ENCODE data around the gene RAD23A. TPM values are rescaled to one million over a fixed set of nuclear protein-coding genes. Genes with fewer than 3 reads are reported as not detected.
"Not testable (repeated sequence)": the region's sequence is repeated elsewhere in the genome, so short reads cannot be mapped to it uniquely, and the experiment has no call there.

The RAD23A gene
- polyA plus RNA-seq (ENCODE audit: insufficient read length in 4 of 4): 10 to 100 TPM; 73.2 to 97.1 (median 81.5) TPM

DNA sequence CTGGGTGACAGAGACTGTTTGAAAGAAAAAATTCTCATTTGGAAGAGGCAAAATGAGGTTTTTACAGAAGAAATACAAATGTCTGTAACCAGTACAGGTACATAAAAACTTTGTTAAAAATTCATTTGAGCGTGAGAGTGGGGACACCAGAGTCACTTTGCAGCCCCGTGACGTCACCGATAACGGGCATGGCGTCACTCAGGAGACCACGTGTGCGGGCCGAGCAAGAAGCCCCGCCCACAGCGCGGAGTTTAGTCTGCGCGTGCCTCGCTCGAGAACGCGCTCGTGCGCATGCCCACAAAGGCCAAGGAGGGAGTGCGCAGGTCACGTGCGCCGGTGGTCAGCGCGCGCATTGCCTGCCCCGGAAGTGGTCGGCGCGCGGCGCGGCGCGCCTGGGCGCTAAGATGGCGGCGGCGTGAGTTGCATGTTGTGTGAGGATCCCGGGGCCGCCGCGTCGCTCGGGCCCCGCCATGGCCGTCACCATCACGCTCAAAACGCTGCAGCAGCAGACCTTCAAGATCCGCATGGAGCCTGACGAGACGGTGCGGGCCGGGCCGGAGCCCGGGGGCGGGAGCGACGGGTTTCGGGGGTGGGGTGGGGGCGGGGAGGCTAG is at the start of gene RAD23A:
Gene RAD23A, plus strand, starts transcription at position 384 of the 613 bp plus-strand sequence. Its CDS starts 87 bp downstream, at position 471.
- DNase-seq (ENCODE audit: low read depth in 4 of 4, low spot score in 3 of 4): peak; percentile 95 to 100 (median 96)

- no peak for DNase-seq (ENCODE audit: low read depth in 4 of 4, low spot score in 3 of 4)
Measured at GRCh38 chr19:12896460-12896859, 49.2 kb upstream of the RAD23A start.

DNA sequence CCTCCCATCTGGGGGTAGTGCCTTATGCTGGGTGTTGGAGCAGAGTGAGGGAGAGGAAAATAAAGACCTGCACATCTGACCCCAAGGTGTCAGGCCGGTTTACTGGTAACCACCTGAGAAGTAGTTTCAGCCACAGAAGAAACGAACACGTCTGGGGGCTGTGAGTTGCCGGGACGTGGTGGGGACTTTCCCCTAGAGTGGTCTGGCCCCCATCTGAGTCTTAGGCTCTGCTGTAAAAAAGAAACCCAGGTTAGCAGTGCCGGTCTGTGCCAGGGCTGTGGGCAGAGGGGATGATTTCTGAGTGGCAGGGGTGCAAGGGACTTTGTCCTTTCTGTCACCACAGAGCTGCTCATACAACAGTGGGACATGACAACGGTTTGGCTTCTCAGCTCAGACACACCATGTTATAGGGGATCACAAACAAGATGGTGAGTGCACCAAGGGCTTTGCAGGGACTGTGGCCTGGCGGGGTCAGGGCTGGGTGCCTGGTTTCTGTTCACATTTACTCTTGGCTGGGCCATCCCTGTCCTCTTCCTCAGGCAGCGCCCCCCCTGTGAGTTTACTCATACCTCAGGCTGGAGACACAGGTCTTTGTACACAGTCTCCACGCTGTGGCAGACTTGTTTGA is 45.7 kb upstream of the RAD23A start:
- DNase-seq (ENCODE audit: low read depth in 4 of 4, low spot score in 3 of 4): no peak

GRCh38 chr19:12907166-12907565 is 38.5 kb upstream of the RAD23A start:
- no peak for DNase-seq (ENCODE audit: low read depth in 4 of 4, low spot score in 3 of 4)

DNA sequence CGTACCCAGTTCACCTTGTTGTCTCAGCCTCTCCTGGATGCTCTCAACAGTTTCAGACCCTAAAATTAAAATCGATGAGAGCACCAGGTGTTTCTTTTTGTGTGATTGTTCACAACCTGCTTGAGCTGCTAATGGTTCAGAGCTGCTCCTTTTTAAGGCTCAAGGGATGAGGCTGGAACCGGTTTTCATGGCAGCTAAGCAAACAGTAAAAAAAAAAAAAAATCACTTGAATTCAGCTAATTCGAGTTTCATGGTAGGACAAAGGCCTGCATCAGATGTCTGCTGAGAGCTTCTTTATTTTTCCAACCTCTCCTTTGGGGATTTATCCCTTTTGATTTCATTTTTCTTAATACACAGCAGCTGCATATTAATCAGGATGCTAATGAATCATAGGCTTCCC is 33.1 kb upstream of the RAD23A start:
- DNase-seq (ENCODE audit: low read depth in 4 of 4, low spot score in 3 of 4): no peak

DNA sequence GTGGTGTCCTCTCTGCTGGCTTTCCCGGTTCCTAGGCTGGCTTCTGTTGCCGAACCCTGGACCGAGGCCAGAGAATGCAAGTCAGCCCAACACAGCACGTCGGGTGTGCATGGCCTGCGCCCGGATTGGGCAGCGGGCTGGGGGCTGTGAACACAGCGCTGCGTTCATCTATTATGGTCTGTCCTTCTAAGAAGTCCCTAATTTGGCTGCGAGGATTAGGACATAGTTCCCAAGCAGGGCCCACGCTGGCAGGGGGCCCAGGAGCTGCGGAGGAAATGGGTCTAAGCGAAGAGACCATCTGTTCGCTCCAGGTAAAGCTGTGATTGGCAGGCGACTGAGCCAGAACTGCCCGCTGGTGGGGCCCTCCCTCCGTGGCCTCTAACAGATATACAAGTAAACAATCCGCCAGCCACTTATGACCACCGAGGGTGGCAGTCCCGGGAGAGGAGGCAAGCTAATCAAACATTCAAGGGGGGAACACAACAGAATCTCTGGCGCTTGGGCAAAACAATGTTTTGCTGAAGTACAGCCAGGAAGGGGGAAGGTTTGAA is 32.6 kb upstream of the RAD23A start:
- DNase-seq (ENCODE audit: low read depth in 4 of 4, low spot score in 3 of 4): no peak

DNA sequence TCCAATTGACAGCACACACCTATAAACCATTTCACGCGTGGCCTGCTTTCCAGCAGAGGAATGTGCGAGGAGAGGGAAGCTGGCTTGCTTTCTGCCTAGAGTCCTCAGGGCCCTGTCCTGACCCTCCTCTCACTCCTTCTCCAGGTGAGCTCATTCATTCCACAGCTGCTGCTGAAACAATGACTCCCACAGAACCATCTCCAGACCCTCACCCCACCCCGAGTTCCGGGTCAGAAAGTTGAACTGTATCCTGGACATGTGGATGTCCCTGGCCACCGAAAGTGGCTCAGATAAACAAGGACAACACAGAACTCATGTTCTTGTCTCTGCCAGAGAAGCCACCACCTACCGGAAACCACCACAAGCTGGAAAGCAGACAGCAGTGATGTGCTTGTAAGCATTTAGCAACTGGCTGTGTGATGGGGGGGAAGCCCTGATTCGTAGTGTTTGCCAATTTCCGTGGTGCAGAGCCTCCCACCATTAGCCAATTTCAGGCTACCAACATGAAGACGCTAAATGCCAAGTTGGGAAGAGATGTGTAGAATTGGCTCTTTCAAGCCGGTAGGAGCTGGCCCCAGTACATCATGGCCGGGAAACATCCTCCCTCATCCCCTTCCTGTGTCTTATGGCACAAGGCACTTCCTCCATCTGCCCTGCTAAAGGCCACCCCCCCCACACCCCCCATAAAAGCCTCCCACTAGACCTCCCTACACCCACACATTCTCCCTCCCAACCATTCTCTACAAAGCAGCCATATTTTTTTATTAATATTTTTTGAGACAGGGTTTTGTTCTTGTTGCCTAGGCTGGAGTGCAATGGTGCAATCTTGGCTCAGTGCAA is 31.6 kb upstream of the RAD23A start:
- DNase-seq (ENCODE audit: low read depth in 4 of 4, low spot score in 3 of 4): no peak

- DNase-seq (ENCODE audit: low read depth in 4 of 4, low spot score in 3 of 4): not testable (repeated sequence)
Measured at GRCh38 chr19:12915860-12916259, 29.8 kb upstream of the RAD23A start.

DNA sequence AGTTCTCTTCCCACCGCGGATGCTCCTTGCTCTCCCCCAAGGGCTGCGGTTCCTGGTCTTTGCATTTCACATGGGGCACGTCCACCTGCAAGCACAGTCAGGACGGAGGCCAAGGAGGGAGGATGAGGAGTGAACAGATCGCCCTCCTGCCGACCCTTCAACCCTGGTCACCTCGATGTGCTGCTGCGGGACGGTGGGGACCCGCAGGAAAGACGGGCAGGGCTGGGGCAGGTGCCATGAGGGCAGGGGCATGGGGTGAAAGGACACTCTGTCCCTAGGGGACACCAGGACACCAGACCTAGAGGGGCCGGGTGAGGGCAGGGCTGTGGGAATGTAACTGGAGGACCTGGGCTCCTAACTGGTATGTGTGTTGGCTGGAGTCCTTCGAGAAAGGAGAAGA is 27.4 kb upstream of the RAD23A start:
- DNase-seq (ENCODE audit: low read depth in 4 of 4, low spot score in 3 of 4): no peak

- no peak for DNase-seq (ENCODE audit: low read depth in 4 of 4, low spot score in 3 of 4)
Measured at GRCh38 chr19:12921047-12921446, 24.6 kb upstream of the RAD23A start.

GRCh38 chr19:12922959-12923358 is 22.7 kb upstream of the RAD23A start:
- DNase-seq (ENCODE audit: low read depth in 4 of 4, low spot score in 3 of 4): no peak

DNA sequence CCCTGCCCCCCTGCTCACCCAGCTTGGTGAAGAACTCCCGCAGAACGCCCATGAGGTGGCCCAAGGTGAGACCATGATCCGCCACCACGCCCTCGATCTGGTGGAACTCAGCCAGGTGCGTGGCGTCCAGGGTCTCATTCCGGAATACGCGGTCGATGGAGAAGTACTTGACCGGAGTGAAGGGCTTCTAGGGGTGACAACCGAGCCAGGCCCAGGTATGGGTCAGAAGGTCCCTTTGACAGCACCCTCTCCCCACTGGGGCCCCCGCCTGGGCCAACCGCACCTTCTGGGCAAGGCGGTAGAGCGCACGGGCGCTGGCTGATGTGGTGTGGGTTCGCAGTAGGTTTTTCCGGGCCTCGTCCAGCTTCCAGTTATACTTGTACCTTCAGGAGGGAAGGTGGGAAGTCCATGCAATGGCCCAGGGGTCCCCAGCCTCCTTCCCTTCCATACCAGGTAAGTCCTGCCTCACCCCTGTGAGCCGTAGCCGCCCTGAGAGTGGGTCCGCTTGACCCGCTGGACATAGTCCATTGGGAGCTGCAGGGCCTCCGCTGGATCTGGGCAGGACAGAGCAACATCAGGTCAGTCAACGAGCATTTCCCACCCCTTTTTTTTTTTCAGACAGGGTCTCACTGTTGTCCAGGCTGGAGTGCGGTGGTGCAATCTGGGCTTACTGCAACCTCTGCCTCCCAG is 20.9 kb upstream of the RAD23A start:
- DNase-seq (ENCODE audit: low read depth in 4 of 4, low spot score in 3 of 4): no peak

- DNase-seq (ENCODE audit: low read depth in 4 of 4, low spot score in 3 of 4): no peak
Measured at GRCh38 chr19:12930002-12930645, 15.5 kb upstream of the RAD23A start.

- DNase-seq (ENCODE audit: low read depth in 4 of 4, low spot score in 3 of 4): no peak
Measured at GRCh38 chr19:12932392-12933286, 13.0 kb upstream of the RAD23A start.

DNA sequence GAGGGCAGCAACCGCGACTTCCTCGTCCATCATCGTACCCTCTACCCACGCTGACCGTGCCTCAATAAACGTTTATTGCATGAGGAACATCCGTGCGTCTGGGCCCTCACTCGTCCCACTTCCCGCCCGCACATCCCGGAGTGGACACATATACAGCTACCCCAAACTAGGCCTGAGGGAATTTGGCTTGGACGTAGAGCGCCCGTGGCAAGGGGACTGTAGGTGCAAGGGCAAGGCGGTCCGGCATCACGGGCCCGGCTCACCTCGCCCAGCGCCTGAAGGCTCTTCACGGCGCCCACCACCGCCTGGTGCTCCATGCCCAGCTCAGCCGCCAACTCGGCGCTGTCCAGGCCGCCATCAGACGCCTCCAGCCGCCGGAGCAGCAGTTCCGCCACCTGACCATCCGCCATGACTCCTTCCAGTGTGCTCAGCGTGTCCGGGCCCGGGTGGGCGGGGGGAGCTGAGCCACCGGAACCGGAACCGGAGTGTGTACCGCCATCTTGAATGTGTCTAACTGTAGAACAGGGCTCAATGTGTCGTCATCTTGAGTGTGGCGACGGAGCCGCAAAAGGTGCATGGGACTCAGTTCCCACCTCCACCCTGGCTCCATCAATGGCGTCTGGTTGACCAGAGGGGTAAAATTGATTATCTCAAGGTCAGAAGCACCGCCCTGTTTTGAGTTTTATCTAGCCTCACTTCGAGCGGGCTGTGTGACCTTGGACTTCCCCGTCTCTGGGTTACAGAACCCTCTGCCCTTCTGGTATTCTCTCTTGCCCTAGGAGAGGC is 12.2 kb upstream of the RAD23A start, which contains the start of gene FARSA:
Gene FARSA, minus strand, starts transcription at position 425 of the 786 bp plus-strand sequence. Its CDS starts 15 bp downstream, at position 410.
- DNase-seq (ENCODE audit: low read depth in 4 of 4, low spot score in 3 of 4): peak; percentile 82 to 88 (median 84)

- no peak for DNase-seq (ENCODE audit: low read depth in 4 of 4, low spot score in 3 of 4)
Measured at GRCh38 chr19:12935071-12935470, 10.6 kb upstream of the RAD23A start.

- no peak for DNase-seq (ENCODE audit: low read depth in 4 of 4, low spot score in 3 of 4)
Measured at GRCh38 chr19:12936582-12936981, 9.1 kb upstream of the RAD23A start.
